Trophoblast cell (in vitro differentiated cells and primary cell): ENCODE measurements around the gene PAX5.

Source experiments
- DNase-seq, 2 donors: peaks; one replicate each; pipeline ENCODE4 v3.0.0-alpha.2; 2016
- H2AFZ ChIP-seq: 2 replicates; pipeline ENCODE4 v1.6.1; 2013; ENCODE audit warnings: low read length, moderate library complexity, mild to moderate bottlenecking; ENCODE audit not compliant: insufficient read depth, poor library complexity
- H2AK5ac ChIP-seq: 2 replicates; pipeline ENCODE4 v1.6.1; 2013; ENCODE audit warnings: mild to moderate bottlenecking, low read length
- H2BK120ac ChIP-seq: 2 replicates; pipeline ENCODE4 v1.6.1; 2013; ENCODE audit warnings: low read length, mild to moderate bottlenecking, moderate library complexity; ENCODE audit not compliant: insufficient read depth, poor library complexity
- H2BK12ac ChIP-seq: 2 replicates; pipeline ENCODE4 v1.6.1; 2013; ENCODE audit warnings: mild to moderate bottlenecking, low read length, moderate library complexity
- H2BK5ac ChIP-seq: 2 replicates; pipeline ENCODE4 v1.6.1; 2013; ENCODE audit warnings: low read length, low read depth, moderate library complexity, mild to moderate bottlenecking; ENCODE audit not compliant: poor library complexity
- H3K14ac ChIP-seq: 2 replicates; pipeline ENCODE4 v1.6.1; 2013; ENCODE audit warnings: mild to moderate bottlenecking, low read length
- H3K18ac ChIP-seq: 2 replicates; pipeline ENCODE4 v1.6.1; 2013; ENCODE audit warnings: mild to moderate bottlenecking, low read length
- H3K23ac ChIP-seq: 2 replicates; pipeline ENCODE4 v1.6.1; 2013; ENCODE audit warnings: low read length
- H3K27ac ChIP-seq: 2 replicates; pipeline ENCODE4 v1.5.1; 2013; ENCODE audit warnings: low read depth, mild to moderate bottlenecking, inconsistent platforms, low read length, moderate library complexity
- H3K27me3 ChIP-seq: 2 replicates; pipeline ENCODE4 v1.6.1; 2013; ENCODE audit warnings: inconsistent platforms, mild to moderate bottlenecking, low read length, moderate library complexity; ENCODE audit not compliant: insufficient read depth
- H3K36me3 ChIP-seq, 2 experiments: 1 replicate in 1 of 2; 2 replicates in 1 of 2; pipeline ENCODE4 v1.6.1; 2013; ENCODE audit warnings: low read length in 2 of 2, mild to moderate bottlenecking in 2 of 2, moderate library complexity in 1 of 2; ENCODE audit not compliant: insufficient read depth in 2 of 2, control insufficient read depth in 1 of 2
- H3K4ac ChIP-seq: 2 replicates; pipeline ENCODE4 v1.6.1; 2013; ENCODE audit warnings: low read depth, mild to moderate bottlenecking, low read length, moderate library complexity
- H3K4me1 ChIP-seq, 2 experiments: 1 replicate in 1 of 2; 2 replicates in 1 of 2; pipeline ENCODE4 v1.6.1; 2013; ENCODE audit warnings: low read length in 2 of 2, mild to moderate bottlenecking in 2 of 2, moderate library complexity in 1 of 2; ENCODE audit not compliant: insufficient read depth in 2 of 2, control insufficient read depth in 1 of 2
- H3K4me2 ChIP-seq: 2 replicates; pipeline ENCODE4 v1.6.1; 2013; ENCODE audit warnings: inconsistent platforms, mild to moderate bottlenecking, low read length, moderate library complexity
- H3K4me3 ChIP-seq: 2 replicates; pipeline ENCODE4 v1.5.1; 2013; ENCODE audit warnings: mild to moderate bottlenecking, low read depth, low read length, inconsistent platforms
- H3K79me1 ChIP-seq: one replicate; pipeline ENCODE4 v1.6.1; 2013; ENCODE audit warnings: low read length
- H3K79me2 ChIP-seq: 2 replicates; pipeline ENCODE4 v1.6.1; 2013; ENCODE audit warnings: low read length, mild to moderate bottlenecking; ENCODE audit not compliant: control insufficient read depth, insufficient read depth, poor library complexity
- H3K9ac ChIP-seq: 2 replicates; pipeline ENCODE4 v1.6.1; 2013; ENCODE audit warnings: mild to moderate bottlenecking, low read length
- H3K9me3 ChIP-seq: 2 replicates; pipeline ENCODE4 v1.6.1; 2013; ENCODE audit warnings: low read depth, mild to moderate bottlenecking, control low read depth, inconsistent platforms, low read length; ENCODE audit not compliant: insufficient read depth
- H4K12ac ChIP-seq: 2 replicates; pipeline ENCODE4 v1.6.1; 2013; ENCODE audit warnings: low read depth, mild to moderate bottlenecking, low read length, moderate library complexity
- H4K8ac ChIP-seq: 2 replicates; pipeline ENCODE4 v1.6.1; 2013; ENCODE audit warnings: low read depth, mild to moderate bottlenecking, low read length, moderate library complexity
- H4K91ac ChIP-seq: one replicate; pipeline ENCODE4 v1.6.1; 2013; ENCODE audit warnings: low read depth, mild to moderate bottlenecking, low read length, moderate library complexity
- WGBS: extraction: QIAGEN DNeasy Blood & Tissue Kit; methylation state at CpG from one replicate; pipeline ENCODE4 v1.1.7; 2013; ENCODE audit warnings: missing lambda C conversion rate; ENCODE audit not compliant: insufficient read length, insufficient coverage; ENCODE audit errors: extremely low coverage; 5-methylcytosine and 5-hydroxymethylcytosine counted together

Gene PAX5

GRCh38 chr9:36798350-36799065 lies 235.6 kb downstream of the PAX5 start:
- H3K79me1 ChIP-seq, result no peaks in the 10 kb centered on the region
- no peak overlapping the region for H2BK12ac ChIP-seq
- H3K27me3 ChIP-seq, result no peaks in the 10 kb centered on the region
- H2AK5ac ChIP-seq, result no peak overlapping the region
- no peak overlapping the region for H3K27ac ChIP-seq
- H3K18ac ChIP-seq, result no peak overlapping the region
- no peaks in the 10 kb centered on the region for H3K36me3 ChIP-seq
- H4K91ac ChIP-seq, result no peak overlapping the region
- H3K4me1 ChIP-seq, result no peaks in the 10 kb centered on the region
- no peak overlapping the region for H3K4me2 ChIP-seq
- no peak for DNase-seq
- H2BK5ac ChIP-seq, result no peak overlapping the region
- H3K23ac ChIP-seq, result no peak overlapping the region
- H4K12ac ChIP-seq, result no peak overlapping the region
- H3K4me3 ChIP-seq, result no peak overlapping the region
- no CpG with 5 or more reads among the region's 6 CpGs for WGBS
- H2BK120ac ChIP-seq, result no peak overlapping the region
- H3K79me2 ChIP-seq, result no peaks in the 10 kb centered on the region
- no peak overlapping the region for H3K4ac ChIP-seq
- H2AFZ ChIP-seq, result no peak overlapping the region
- peaks cover 2% of the 10 kb centered on the region for H3K9me3 ChIP-seq
- no peak overlapping the region for H3K14ac ChIP-seq
- H4K8ac ChIP-seq, result no peak overlapping the region
- no peak overlapping the region for H3K9ac ChIP-seq

- Histone ChIP-seq H2BK5ac (no peak overlapping the region), H3K27me3 (no peaks in the 10 kb centered on the region), H3K79me2 (no peaks in the 10 kb centered on the region), H3K4me3 (no peak overlapping the region), H4K12ac (no peak overlapping the region), H3K4ac (no peak overlapping the region), H3K27ac (no peak overlapping the region), H3K9me3 (peaks cover 3% of the 10 kb centered on the region), H3K18ac (no peak overlapping the region), H2AFZ (no peak overlapping the region), H3K4me2 (no peak overlapping the region), H3K14ac (no peak overlapping the region), H3K79me1 (no peaks in the 10 kb centered on the region), H4K91ac (no peak overlapping the region), H3K4me1 (no peaks in the 10 kb centered on the region), H3K36me3 (no peaks in the 10 kb centered on the region), H3K23ac (no peak overlapping the region), H2BK120ac (no peak overlapping the region), H2BK12ac (no peak overlapping the region), H4K8ac (no peak overlapping the region), H3K9ac (no peak overlapping the region), H2AK5ac (no peak overlapping the region)
- no peak for DNase-seq
- WGBS, result no CpG with 5 or more reads among the region's 17 CpGs
Observed at GRCh38 chr9:36797471-36798220, 236.4 kb downstream of the PAX5 start.

GRCh38 chr9:36796671-36797419 lies 237.2 kb downstream of the PAX5 start:
- no peak overlapping the region for H3K14ac ChIP-seq
- H3K36me3 ChIP-seq, result no peaks in the 10 kb centered on the region
- H3K4me3 ChIP-seq, result no peak overlapping the region
- no peak overlapping the region for H2BK12ac ChIP-seq
- H3K27ac ChIP-seq, result no peak overlapping the region
- H2AK5ac ChIP-seq, result no peak overlapping the region
- peaks cover 3% of the 10 kb centered on the region for H3K9me3 ChIP-seq
- H3K9ac ChIP-seq, result no peak overlapping the region
- no peak overlapping the region for H3K18ac ChIP-seq
- H3K4me2 ChIP-seq, result no peak overlapping the region
- H3K4ac ChIP-seq, result no peak overlapping the region
- no peak overlapping the region for H4K91ac ChIP-seq
- DNase-seq, result no peak
- no peak overlapping the region for H4K8ac ChIP-seq
- H3K23ac ChIP-seq, result no peak overlapping the region
- H2BK120ac ChIP-seq, result no peak overlapping the region
- no CpG with 5 or more reads among the region's 5 CpGs for WGBS
- H2AFZ ChIP-seq, result no peak overlapping the region
- H3K27me3 ChIP-seq, result no peaks in the 10 kb centered on the region
- no peaks in the 10 kb centered on the region for H3K79me1 ChIP-seq
- H2BK5ac ChIP-seq, result no peak overlapping the region
- H4K12ac ChIP-seq, result no peak overlapping the region
- H3K79me2 ChIP-seq, result no peaks in the 10 kb centered on the region
- H3K4me1 ChIP-seq, result no peaks in the 10 kb centered on the region

- Histone ChIP-seq H3K36me3 (no peaks in the 10 kb centered on the region), H3K4me1 (peaks cover 0 to 6% of the 10 kb centered on the region in 2 experiments), H4K12ac (no peak overlapping the region), H3K27me3 (no peaks in the 10 kb centered on the region), H3K14ac (no peak overlapping the region), H2BK5ac (no peak overlapping the region), H3K79me2 (no peaks in the 10 kb centered on the region), H2BK12ac (no peak overlapping the region), H3K23ac (no peak overlapping the region), H3K79me1 (no peaks in the 10 kb centered on the region), H3K18ac (no peak overlapping the region), H3K9ac (no peak overlapping the region), H3K4ac (no peak overlapping the region), H3K4me2 (no peak overlapping the region), H4K8ac (no peak overlapping the region), H2AK5ac (no peak overlapping the region), H2AFZ (no peak overlapping the region), H3K4me3 (no peak overlapping the region), H2BK120ac (no peak overlapping the region), H4K91ac (no peak overlapping the region), H3K27ac (no peak overlapping the region), H3K9me3 (peaks cover 3% of the 10 kb centered on the region)
- no peak for DNase-seq
- WGBS, result no CpG with 5 or more reads among the region's 5 CpGs
Observed at GRCh38 chr9:36794461-36794860, 239.6 kb downstream of the PAX5 start.
